Measurements from ENCODE around the gene FER.

- TF ChIP-seq CTCF (conservative IDR thresholded peaks at IDR 0.05; ENCODE audit: low read depth, low read length), result no peak
- no peak for TF ChIP-seq EZH2phosphoT487 (IDR thresholded peaks at IDR 0.05; ENCODE audit: borderline replicate concordance, low read length)
- TF ChIP-seq EZH2 (IDR thresholded peaks at IDR 0.05; ENCODE audit: low read length, unreplicated experiment), result no peak
Observed at GRCh38 chr5:109145139-109145538, 397.4 kb downstream of the FER start.
